Muscle layer of colon (tissue), 2 donors: ENCODE data around the gene ABCC8.

Experiments used
- H3K27ac ChIP-seq: one replicate; pipeline ENCODE4 v1.7.0; 2013; ENCODE audit warnings: low read depth, mild to moderate bottlenecking, low read length, moderate library complexity
- H3K27me3 ChIP-seq, 2 donors: one replicate each; pipeline ENCODE4 v1.7.0; 2013; ENCODE audit warnings: low read length in 2 of 2, mild to moderate bottlenecking in 2 of 2; ENCODE audit not compliant: insufficient read depth in 2 of 2, control insufficient read depth in 1 of 2
- H3K36me3 ChIP-seq: one replicate; pipeline ENCODE4 v1.7.0; 2013; ENCODE audit warnings: mild to moderate bottlenecking, low read length; ENCODE audit not compliant: insufficient read depth
- H3K4me1 ChIP-seq: one replicate; pipeline ENCODE4 v1.7.0; 2013; ENCODE audit warnings: mild to moderate bottlenecking, low read length; ENCODE audit not compliant: insufficient read depth
- H3K4me3 ChIP-seq, 2 donors: one replicate each; pipeline ENCODE4 v1.7.0; 2013; ENCODE audit warnings: low read length in 2 of 2, low read depth in 1 of 2, mild to moderate bottlenecking in 1 of 2, moderate library complexity in 1 of 2
- H3K9ac ChIP-seq: one replicate; pipeline ENCODE4 v1.7.0; 2013; ENCODE audit warnings: low read length
- H3K9me3 ChIP-seq: one replicate; pipeline ENCODE4 v1.7.0; 2013; ENCODE audit warnings: mild to moderate bottlenecking, low read length
- donor health status: abdominal sarcoma.
- donor health status: Adenocarcinoma of cecum.

ABCC8 gene

DNA sequence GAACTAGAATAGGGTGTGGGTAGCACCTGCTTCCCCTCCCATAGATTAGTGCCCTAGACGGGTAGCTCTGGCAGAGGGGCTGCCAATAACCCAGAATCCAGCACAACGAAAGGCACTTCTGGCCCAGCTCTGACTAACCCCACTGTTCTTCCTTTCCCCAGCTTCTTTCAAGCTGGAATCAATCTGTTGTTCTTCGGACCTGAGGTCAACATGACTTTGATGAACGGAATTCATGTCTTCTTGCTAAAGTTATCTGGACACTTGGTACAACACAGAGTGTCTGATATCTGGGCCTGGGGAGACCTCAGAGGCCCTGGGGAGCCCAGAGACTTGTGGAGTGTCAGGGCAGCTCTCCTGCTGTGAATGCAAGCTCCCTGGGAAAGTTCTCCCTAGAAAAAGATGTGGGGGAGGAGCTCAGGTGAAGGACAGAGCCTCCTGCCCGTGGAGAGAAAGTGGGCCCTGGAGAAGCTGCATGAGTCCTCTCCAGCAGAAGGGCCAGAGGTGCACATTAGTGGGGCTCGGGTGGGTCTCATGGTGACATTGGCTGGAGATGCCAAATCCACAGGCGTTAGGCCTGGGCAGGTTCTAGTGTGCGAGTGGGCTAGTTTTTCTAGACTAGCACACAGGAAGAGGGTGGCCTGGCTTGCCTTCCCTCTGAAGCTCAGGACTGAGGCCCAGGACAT, 94.5 kb downstream of the ABCC8 start:
- no peaks in the 10 kb centered on the region for H3K27me3 ChIP-seq
- no peak overlapping the region for H3K9ac ChIP-seq
- H3K27ac ChIP-seq = no peak overlapping the region
- H3K9me3 ChIP-seq = no peaks in the 10 kb centered on the region
- no peaks in the 10 kb centered on the region for H3K36me3 ChIP-seq
- no peaks in the 10 kb centered on the region for H3K4me1 ChIP-seq
- no peak overlapping the region for H3K4me3 ChIP-seq

DNA sequence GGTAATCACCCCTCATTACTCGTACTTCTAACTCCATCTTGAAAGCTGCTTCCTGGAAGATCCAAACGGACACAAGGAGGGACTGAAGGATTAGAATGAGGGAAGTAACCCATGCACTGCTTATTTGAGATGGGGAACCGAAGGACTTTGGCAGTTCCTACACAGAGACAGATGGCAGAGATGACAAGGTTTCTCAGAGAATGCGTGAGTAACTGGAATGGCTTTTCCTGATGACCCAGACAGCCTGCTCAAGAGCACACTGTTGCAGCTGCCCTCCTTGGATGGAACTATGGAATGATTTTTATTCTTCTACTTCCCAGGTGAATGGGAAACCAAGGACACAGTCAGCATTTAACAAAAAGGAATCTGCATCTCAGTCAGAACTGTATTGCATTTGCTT, 95.5 kb downstream of the ABCC8 start:
- Histone ChIP-seq H3K9me3 (no peaks in the 10 kb centered on the region), H3K27me3 (no peaks in the 10 kb centered on the region), H3K4me3 (no peak overlapping the region), H3K36me3 (no peaks in the 10 kb centered on the region), H3K4me1 (no peaks in the 10 kb centered on the region), H3K27ac (no peak overlapping the region), H3K9ac (no peak overlapping the region)

DNA sequence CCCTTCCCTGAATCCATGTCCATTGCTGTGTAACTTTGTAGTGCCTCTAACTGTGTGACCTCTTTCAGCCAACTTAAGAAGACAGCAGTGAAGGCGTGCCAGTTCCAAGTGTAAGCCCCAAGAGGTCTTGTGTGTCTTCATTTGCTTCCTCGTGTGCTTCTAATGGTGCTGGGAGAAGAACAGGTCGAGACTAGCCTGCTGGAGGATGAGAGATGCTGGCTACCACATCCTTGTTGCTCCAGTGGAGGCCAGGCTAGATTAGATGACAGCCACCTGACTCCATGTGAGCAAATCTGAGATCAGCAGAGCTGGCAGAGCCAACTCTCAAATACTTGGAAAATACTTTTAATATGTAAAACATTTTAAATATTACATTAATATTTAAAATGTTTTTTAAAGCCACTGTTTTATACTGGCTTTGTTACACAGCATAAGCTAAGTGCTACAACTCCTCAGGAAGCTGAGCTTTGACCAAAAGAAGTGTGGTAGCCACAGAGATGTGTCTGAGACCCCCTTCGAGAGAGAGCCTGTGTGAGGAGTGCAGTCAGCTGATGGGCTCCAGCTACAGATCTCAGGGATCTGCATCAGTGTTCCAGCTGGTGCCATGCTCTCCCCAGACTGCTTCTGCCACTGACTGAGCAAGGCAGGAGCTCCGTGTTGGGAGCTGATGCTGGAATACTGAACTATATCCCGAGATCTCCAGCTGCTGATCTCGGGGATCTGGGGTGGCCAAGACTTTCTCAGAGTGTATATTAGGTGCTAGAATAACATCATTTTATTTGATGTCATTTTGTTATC, 97.1 kb downstream of the ABCC8 start:
- no peaks in the 10 kb centered on the region for H3K27me3 ChIP-seq
- H3K9ac ChIP-seq = no peak overlapping the region
- no peak overlapping the region for H3K27ac ChIP-seq
- no peak overlapping the region for H3K4me3 ChIP-seq
- no peaks in the 10 kb centered on the region for H3K9me3 ChIP-seq
- H3K36me3 ChIP-seq = no peaks in the 10 kb centered on the region
- H3K4me1 ChIP-seq = no peaks in the 10 kb centered on the region

DNA sequence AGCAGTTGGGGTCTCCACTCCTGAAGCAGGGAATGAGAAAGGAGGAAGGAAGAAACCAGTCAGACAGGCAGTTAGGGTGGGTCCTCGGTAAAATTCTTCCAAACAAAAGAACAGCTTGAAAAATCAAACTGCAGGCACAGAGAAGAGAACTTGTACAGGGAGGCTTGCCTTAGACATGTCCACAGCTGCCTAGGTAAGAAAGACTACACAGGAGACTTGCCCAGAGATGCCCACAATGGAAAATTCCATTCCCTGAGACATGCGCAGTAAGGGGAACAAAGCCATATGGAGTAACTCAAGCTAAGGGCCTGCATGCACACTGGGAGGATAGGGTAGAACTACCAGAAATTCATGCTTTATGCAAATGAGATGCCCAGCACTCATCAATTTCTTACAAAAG, 98.0 kb downstream of the ABCC8 start:
- no peak overlapping the region for H3K27ac ChIP-seq
- no peaks in the 10 kb centered on the region for H3K4me1 ChIP-seq
- no peaks in the 10 kb centered on the region for H3K27me3 ChIP-seq
- H3K4me3 ChIP-seq = no peak overlapping the region
- H3K9ac ChIP-seq = no peak overlapping the region
- no peaks in the 10 kb centered on the region for H3K9me3 ChIP-seq
- no peaks in the 10 kb centered on the region for H3K36me3 ChIP-seq

DNA sequence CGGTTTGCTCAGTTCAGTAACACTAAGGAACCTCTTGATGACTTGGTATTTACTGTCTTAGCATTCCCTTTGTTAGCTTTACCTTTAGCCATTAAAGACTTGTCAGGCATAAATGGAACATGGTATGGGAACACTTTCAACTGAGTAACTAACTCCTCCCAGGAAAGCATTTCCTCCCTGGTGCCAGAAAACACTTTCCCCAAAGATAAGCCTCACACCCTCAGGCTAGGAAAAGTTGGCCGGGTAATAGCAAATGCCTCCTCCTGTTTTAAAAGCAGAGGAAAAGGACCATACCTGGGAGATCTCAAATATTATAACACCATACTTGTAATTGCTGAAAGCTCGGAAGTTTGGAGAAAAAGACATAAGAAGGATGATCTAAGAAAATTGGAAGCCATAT, 100.2 kb downstream of the ABCC8 start:
- no peak overlapping the region for H3K27ac ChIP-seq
- H3K4me1 ChIP-seq = no peaks in the 10 kb centered on the region
- H3K9me3 ChIP-seq = peaks cover 21% of the 10 kb centered on the region
- no peak overlapping the region for H3K4me3 ChIP-seq
- no peaks in the 10 kb centered on the region for H3K27me3 ChIP-seq
- H3K36me3 ChIP-seq = peaks cover 7% of the 10 kb centered on the region
- H3K9ac ChIP-seq = no peak overlapping the region

DNA sequence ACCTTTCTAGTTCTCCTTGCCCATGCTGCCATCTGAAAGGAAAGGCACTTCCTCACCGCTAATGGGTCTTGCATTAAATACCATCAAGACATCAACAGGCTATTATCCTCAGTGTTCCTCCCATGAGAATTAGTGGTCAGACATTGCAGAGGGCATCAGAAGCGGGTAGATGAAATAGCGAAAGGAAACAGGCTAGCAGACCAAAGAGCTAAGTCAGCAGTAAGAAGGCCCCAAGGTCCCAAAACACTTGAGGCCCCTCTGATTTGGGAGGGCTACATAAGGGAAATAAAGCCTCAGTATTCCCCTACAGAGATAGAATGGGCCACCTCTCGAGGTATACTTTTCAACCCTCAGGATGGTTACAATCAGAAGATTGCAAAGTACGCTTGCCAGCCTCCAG, 101.1 kb downstream of the ABCC8 start:
- Histone ChIP-seq H3K36me3 (peaks cover 7% of the 10 kb centered on the region), H3K27ac (no peak overlapping the region), H3K4me3 (no peak overlapping the region), H3K9me3 (peaks cover 23% of the 10 kb centered on the region), H3K27me3 (no peaks in the 10 kb centered on the region), H3K4me1 (no peaks in the 10 kb centered on the region), H3K9ac (no peak overlapping the region)

DNA sequence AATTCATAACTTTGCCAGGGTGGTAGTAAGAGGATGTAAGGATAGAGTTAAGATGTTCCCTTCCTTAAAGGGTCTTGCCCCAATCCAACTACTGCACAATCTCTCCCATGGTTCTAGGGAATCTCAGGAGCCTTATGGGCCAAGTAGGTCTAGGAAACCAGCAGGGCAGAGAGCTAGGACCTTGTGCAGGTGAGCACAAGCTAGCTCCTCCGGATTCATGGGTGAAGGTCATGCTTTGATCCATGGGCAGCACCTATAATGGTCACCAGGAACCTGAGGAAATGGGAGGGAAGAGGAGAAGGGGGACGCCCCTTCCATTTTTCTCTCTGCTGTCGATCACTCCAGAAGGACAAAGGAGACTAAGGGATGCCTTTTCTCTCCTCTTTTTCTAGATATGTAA, 105.0 kb downstream of the ABCC8 start:
- no peaks in the 10 kb centered on the region for H3K27me3 ChIP-seq
- no peak overlapping the region for H3K4me3 ChIP-seq
- peaks cover 32% of the 10 kb centered on the region for H3K9me3 ChIP-seq
- H3K4me1 ChIP-seq = no peaks in the 10 kb centered on the region
- peaks cover 29% of the 10 kb centered on the region for H3K36me3 ChIP-seq
- no peak overlapping the region for H3K27ac ChIP-seq
- no peak overlapping the region for H3K9ac ChIP-seq

DNA sequence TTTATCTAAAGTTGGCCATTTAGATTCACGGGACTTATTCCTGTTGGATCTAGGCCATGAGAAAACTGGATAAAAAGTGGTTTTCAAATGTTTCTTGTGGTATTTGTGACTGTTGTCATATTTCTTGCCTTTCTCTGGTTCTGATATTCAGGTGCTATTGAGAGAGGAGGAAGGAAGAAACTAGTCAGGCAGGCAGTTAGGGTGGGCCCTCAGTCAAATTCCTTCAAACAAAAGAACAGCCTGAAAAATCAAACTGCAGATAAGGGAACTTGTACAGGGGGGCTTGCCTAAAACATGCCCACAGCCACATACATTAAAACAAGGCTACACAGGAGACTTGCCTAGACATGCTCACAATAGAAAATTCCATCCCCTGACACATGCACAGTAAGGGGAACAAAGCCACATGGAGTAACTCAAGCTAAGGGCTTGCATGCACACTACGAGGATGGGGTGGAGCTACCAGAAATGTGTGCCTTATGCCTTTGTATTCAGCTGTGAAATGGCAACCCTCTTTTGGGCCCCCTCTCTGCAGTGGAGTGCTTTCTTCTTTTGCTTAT, 106.9 kb downstream of the ABCC8 start:
- H3K9me3 ChIP-seq = peaks cover 32% of the 10 kb centered on the region

DNA sequence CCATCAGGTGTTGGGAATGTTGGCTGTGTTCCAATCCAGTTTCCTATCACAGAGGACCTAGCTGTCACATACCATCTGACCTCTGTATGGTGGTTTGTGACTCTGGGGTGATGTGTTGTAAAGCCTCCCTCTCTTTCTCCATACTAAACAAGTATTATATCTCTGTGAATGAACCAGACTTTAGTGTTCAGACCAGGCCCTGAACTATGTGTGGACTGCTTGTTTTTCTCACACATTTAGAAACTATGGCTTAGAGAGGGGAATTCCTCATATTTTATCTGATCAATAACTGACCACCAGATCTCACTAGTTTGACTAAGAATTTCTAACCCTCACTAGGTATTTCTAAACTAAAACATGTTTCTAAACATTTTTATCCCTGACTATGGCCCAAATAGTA, 107.6 kb downstream of the ABCC8 start:
- peaks cover 32% of the 10 kb centered on the region for H3K9me3 ChIP-seq
- no peak overlapping the region for H3K27ac ChIP-seq
- no peak overlapping the region for H3K9ac ChIP-seq
- H3K36me3 ChIP-seq = peaks cover 29% of the 10 kb centered on the region
- H3K4me3 ChIP-seq = no peak overlapping the region
- H3K4me1 ChIP-seq = no peaks in the 10 kb centered on the region
- H3K27me3 ChIP-seq = no peaks in the 10 kb centered on the region

More for the DNA sequence above, 106.9 kb downstream of the ABCC8 start:
- H3K27me3 ChIP-seq = no peaks in the 10 kb centered on the region
- H3K27ac ChIP-seq = no peak overlapping the region
- H3K4me1 ChIP-seq = no peaks in the 10 kb centered on the region
- peaks cover 29% of the 10 kb centered on the region for H3K36me3 ChIP-seq
- H3K9ac ChIP-seq = no peak overlapping the region
- no peak overlapping the region for H3K4me3 ChIP-seq

DNA sequence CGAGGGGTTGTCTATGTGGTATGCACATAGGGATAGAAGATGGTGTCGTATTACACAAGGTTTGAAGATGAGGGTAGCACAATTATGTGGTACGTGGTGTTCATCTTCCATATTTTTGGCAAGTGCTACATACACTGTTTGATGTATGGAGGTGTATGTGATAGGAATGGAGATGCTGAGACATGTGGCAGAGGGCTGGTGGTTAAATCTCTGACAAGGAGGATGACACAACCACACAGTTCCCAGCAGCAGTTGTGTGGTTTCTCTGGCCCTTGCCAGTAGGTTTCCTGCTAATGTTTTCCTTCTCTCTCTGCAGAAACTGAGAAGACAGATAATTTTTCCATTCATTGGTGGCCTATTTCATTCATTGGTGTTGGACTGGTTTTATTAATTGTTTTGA, 108.1 kb downstream of the ABCC8 start:
- no peak overlapping the region for H3K4me3 ChIP-seq
- peaks cover 29% of the 10 kb centered on the region for H3K36me3 ChIP-seq
- H3K27ac ChIP-seq = no peak overlapping the region
- H3K9me3 ChIP-seq = peaks cover 32% of the 10 kb centered on the region
- H3K27me3 ChIP-seq = no peaks in the 10 kb centered on the region
- no peak overlapping the region for H3K9ac ChIP-seq
- no peaks in the 10 kb centered on the region for H3K4me1 ChIP-seq

DNA sequence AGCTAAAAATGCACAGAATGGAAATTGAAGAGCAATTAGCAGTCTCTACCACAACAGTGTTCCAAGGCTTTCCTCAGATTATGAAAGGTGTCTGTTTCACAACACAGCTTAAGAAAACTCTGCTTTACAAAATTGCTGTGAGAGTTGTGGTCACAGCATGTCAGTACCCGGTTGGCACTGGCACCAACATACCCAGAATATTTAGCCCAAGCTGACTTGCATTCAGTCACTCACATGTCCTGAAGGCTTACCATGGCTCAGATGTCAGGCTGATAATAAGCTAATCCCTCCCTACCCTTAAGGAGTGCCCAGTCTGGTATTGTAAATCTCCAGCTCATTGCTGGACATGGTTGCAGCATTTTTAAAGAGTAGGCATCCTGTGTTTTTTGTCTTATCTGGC, 110.2 kb downstream of the ABCC8 start:
- Histone ChIP-seq H3K9me3 (peaks cover 12% of the 10 kb centered on the region), H3K4me1 (no peaks in the 10 kb centered on the region), H3K4me3 (no peak overlapping the region), H3K36me3 (peaks cover 22% of the 10 kb centered on the region), H3K27me3 (no peaks in the 10 kb centered on the region), H3K9ac (no peak overlapping the region), H3K27ac (no peak overlapping the region)
